Measurements from ENCODE around the gene ARHGAP31.

- TF ChIP-seq ESRRG (CRISPR knock-in tag; IDR thresholded peaks at IDR 0.05), result no peak
- TF ChIP-seq CREB5 (CRISPR knock-in tag; IDR thresholded peaks at IDR 0.05; ENCODE audit: low read depth), result no peak
- TF ChIP-seq PATZ1 (CRISPR knock-in tag; IDR thresholded peaks at IDR 0.05; ENCODE audit: borderline replicate concordance), result no peak
Measured at GRCh38 chr3:119304201-119304713, 10.1 kb downstream of the ARHGAP31 start.

Measured in SK-N-SH treated with all-trans-retinoic acid at 6 μM for 48 hours (cell line).